GM18868 (cell line): ENCODE results near the gene CLDND1.
A peak's percentile ranks its signal among the peaks of the same experiment; 100 is the strongest.

Experiments used
- ATAC-seq: cut with Tn5 transposase; IDR thresholded peaks from one replicate; pipeline ENCODE4 v1.9.1; 2021; ENCODE audit warnings: mild to moderate bottlenecking, moderate library complexity; ENCODE audit not compliant: unreplicated experiment

The CLDND1 gene

GRCh38 chr3:98552232-98553020 lies 29.7 kb upstream of the CLDND1 start:
- ATAC-seq, result no peak

DNA sequence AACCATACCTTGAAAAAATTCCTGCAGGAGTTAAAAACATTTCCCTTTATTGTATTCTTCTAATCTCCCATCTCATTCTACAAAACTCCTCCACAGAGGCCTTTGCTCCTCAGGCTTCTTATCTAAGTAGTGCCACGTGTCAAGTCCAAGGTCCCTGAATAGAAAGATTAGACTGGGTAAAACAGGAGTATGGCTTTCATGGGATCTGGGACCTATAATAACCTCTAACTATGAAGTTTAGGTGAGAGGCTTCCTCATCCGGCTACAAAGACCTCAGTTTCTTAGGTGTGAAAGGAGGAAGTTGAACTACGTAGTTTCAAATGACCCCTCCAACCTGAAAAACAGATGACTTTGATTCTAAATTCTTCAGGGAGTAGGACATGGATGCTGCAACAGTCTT lies 29.1 kb upstream of the CLDND1 start:
- no peak for ATAC-seq

- no peak for ATAC-seq
Observed at GRCh38 chr3:98551236-98551635, 28.5 kb upstream of the CLDND1 start.

GRCh38 chr3:98550833-98551232 lies 28.1 kb upstream of the CLDND1 start:
- ATAC-seq, result no peak

- ATAC-seq, result no peak
Observed at GRCh38 chr3:98548544-98548943, 25.8 kb upstream of the CLDND1 start.

GRCh38 chr3:98545940-98546339 lies 23.2 kb upstream of the CLDND1 start:
- ATAC-seq, result peak; percentile 57

- ATAC-seq, result no peak
Observed at GRCh38 chr3:98542623-98543022, 19.9 kb upstream of the CLDND1 start.

GRCh38 chr3:98541695-98542094 lies 19.0 kb upstream of the CLDND1 start:
- no peak for ATAC-seq

GRCh38 chr3:98540346-98540745 lies 17.6 kb upstream of the CLDND1 start:
- peak; percentile 53 for ATAC-seq

DNA sequence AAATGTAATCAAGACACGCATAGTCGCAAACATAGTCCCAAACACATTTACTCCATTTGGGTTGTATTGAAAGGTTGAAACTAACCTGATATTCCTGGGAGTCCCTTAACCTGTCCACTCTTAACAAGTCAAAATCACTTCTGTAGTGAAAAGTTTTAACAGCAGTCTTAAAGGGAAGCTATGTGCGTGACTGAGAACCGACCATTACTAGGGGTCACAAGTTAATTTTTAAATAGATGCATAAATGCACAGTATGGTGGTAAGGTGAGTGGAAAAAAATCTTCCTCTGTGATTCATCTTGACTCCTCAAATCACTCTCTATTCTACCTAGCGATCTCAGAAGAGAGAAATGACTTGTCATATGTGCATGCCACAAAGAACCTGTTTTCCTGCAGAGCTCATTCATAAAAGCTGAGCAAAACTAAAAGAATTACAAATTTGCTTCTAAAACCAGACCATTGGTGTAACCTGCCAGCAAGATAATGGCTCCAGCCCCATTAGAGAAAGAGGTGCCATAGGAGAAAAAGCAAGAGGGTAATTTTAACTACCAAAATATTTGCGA lies 13.8 kb upstream of the CLDND1 start:
- ATAC-seq, result peak; percentile 81

DNA sequence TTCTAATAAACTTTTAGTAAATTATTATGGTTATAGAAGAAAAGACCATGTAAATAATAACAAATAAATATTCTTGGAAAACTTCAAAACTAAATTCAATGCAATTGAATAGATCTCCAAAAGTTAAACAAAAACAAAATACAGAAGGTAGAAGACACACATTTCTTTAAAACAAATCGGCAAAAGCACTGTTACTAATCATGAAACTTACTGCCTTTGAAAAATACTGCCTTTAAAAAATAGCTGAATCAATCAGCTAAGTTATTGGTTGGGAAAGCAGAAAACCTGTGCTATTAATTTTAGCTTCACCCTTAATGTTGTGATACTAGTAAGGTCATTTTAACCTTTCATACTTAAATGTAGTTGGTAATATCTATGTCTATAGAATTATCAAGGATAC lies 12.0 kb upstream of the CLDND1 start:
- no peak for ATAC-seq

GRCh38 chr3:98534168-98534567 lies 11.5 kb upstream of the CLDND1 start:
- no peak for ATAC-seq

DNA sequence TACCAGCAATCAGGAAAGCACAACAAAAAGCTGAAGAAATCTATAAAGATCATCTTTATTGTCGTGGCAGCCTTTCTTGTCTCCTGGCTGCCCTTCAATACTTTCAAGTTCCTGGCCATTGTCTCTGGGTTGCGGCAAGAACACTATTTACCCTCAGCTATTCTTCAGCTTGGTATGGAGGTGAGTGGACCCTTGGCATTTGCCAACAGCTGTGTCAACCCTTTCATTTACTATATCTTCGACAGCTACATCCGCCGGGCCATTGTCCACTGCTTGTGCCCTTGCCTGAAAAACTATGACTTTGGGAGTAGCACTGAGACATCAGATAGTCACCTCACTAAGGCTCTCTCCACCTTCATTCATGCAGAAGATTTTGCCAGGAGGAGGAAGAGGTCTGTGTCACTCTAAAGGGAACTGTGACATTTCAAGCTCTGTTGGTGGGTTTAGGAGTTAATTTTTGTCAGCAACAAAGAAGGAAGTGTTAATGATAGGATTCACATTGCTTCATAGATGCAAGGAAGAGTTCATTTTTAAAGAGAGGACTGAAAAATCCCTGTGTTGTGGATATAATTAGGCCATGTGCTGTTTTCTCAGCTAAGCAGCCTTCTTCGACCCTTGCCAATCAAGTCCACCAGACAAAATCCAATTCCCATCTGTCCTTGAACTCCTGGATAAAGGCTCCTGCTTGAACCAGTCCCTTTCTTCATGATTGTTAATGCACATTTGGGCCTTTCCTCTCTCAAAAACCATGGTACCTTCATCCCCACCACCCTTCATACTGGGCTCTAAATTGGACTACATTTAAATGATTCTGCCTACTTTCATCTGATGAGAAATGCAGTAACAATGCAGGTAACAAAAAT lies 10.2 kb upstream of the CLDND1 start:
- ATAC-seq, result no peak

DNA sequence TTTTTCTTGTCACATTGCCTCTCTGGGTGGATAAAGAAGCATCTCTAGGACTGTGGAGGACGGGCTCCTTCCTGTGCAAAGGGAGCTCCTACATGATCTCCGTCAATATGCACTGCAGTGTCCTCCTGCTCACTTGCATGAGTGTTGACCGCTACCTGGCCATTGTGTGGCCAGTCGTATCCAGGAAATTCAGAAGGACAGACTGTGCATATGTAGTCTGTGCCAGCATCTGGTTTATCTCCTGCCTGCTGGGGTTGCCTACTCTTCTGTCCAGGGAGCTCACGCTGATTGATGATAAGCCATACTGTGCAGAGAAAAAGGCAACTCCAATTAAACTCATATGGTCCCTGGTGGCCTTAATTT lies 9.6 kb upstream of the CLDND1 start:
- ATAC-seq, result no peak

DNA sequence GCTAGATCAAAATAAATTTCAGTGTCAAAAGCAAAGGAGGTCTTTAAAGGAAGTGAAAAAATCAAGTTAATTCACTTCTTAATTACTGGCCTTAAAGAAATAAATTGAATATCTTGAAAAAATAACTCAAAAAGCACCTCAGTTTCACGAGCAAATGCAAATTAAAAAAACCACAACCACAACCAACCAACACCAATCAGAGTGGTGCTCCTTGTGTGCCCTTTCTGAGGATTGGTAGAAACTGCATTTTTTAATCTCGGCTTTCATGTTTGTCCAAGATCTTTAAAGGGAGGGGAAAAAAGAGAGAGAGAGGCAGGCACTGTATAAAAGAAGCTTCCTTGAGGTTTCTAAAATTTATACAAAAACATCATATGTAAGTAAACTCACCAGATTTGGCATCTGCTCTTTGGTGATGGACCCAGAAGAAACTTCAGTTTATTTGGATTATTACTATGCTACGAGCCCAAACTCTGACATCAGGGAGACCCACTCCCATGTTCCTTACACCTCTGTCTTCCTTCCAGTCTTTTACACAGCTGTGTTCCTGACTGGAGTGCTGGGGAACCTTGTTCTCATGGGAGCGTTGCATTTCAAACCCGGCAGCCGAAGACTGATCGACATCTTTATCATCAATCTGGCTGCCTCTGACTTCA lies 9.0 kb upstream of the CLDND1 start, which contains the start of gene GPR15:
TSS of gene GPR15 (plus strand) at position 357 of the 653 bp plus-strand sequence. CDS start at position 413, 56 bp downstream.
- ATAC-seq, result peak; percentile 27

- peak; percentile 37 for ATAC-seq
Observed at GRCh38 chr3:98530676-98531075, 8.0 kb upstream of the CLDND1 start.

GRCh38 chr3:98529856-98530459 lies 7.3 kb upstream of the CLDND1 start:
- no peak for ATAC-seq

- no peak for ATAC-seq
Observed at GRCh38 chr3:98528474-98529346, 6.0 kb upstream of the CLDND1 start.

GRCh38 chr3:98525494-98525893 lies 2.8 kb upstream of the CLDND1 start:
- ATAC-seq, result no peak
